SHP77 (cell line): ENCODE data around the gene IFRD2.
A peak's percentile ranks its signal among the peaks of the same experiment; 100 is the strongest.

ENCODE experiments used
- DNase-seq, 2 experiments: peaks; one replicate each; lab custom pipeline; 2025; lab: John Stamatoyannopoulos, UW

Gene IFRD2

GRCh38 chr3:50292159-50293078 lies at the start of gene IFRD2:
TSS of gene IFRD2 (minus strand) at chr3:50292429. CDS start at chr3:50292274, 155 bp downstream.
- DNase-seq, result peak; percentile 95 to 98

GRCh38 chr3:50341537-50341936 lies 49.3 kb upstream of the IFRD2 start:
- DNase-seq, result no peak

GRCh38 chr3:50340448-50341329 lies 48.5 kb upstream of the IFRD2 start, which contains the start of gene RASSF1:
TSS of gene RASSF1 (minus strand) at chr3:50340836. CDS start at chr3:50340805, 31 bp downstream.
- DNase-seq, result no peak

- DNase-seq, result no peak
Measured at GRCh38 chr3:50340147-50340447, 47.9 kb upstream of the IFRD2 start.

- no peak for DNase-seq
Measured at GRCh38 chr3:50339485-50340146, 47.4 kb upstream of the IFRD2 start.

GRCh38 chr3:50338965-50339364 lies 46.7 kb upstream of the IFRD2 start:
- no peak for DNase-seq

- DNase-seq, result peak; percentile 96 to 98
Measured at GRCh38 chr3:50337175-50337861, 45.1 kb upstream of the IFRD2 start.

- DNase-seq, result no peak
Measured at GRCh38 chr3:50336452-50337174, 44.4 kb upstream of the IFRD2 start.

GRCh38 chr3:50334339-50335075 lies 42.3 kb upstream of the IFRD2 start:
- DNase-seq, result no peak

GRCh38 chr3:50333744-50334328 lies 41.6 kb upstream of the IFRD2 start:
- DNase-seq, result no peak

- no peak for DNase-seq
Measured at GRCh38 chr3:50331364-50331907, 39.2 kb upstream of the IFRD2 start.

GRCh38 chr3:50330330-50330729 lies 38.1 kb upstream of the IFRD2 start:
- DNase-seq, result no peak

- peak; percentile 97 to 98 for DNase-seq
Measured at GRCh38 chr3:50327943-50328691, 35.9 kb upstream of the IFRD2 start, which contains the start of gene TUSC2. TSS of gene TUSC2 (minus strand) at chr3:50328223. CDS start at chr3:50328099, 124 bp downstream.

GRCh38 chr3:50327129-50327528 lies 34.9 kb upstream of the IFRD2 start:
- no peak for DNase-seq

GRCh38 chr3:50326182-50326541 lies 33.9 kb upstream of the IFRD2 start:
- no peak for DNase-seq

- no peak for DNase-seq
Measured at GRCh38 chr3:50325497-50326181, 33.4 kb upstream of the IFRD2 start.

- DNase-seq, result no peak
Measured at GRCh38 chr3:50325113-50325480, 32.9 kb upstream of the IFRD2 start.
